ENCODE measurements around the gene MFRP.

DNA sequence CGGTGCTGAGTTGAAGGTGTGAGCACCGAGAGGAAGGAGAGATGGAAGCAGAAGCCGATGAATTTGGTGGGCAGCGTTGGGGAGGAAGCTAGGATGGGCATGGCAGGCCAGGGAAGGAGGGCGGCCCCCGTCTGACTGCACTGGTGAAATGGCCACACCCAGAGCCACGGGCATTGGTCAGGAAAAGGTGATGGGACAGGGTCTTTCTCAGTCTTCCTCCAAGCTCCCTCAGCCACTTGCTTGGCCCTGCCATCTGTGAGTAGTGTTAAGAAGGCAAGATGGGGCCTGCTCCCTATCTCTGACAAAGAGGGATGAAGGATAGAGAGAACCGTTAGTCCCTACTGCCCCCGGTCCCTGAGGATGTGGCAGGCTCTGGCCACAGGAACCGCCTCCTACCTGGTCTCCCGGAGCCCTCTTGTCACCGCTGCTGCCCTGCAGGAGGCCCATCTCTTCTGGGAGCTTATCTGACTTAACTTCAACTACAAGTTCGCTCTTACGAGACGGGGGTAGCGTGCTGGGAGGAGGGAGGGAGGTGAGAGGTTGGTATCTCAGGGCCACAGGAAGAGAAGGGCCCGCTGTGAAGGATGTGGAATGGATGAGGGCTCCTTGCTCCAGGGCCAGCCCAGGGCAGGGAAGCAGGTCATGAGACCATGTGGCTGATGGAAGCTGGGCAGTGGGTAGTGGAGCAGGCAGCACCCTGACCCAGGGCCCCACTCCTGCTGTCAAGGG lies 36.4 kb downstream of the MFRP start:
- TF ChIP-seq, protein P1, sequence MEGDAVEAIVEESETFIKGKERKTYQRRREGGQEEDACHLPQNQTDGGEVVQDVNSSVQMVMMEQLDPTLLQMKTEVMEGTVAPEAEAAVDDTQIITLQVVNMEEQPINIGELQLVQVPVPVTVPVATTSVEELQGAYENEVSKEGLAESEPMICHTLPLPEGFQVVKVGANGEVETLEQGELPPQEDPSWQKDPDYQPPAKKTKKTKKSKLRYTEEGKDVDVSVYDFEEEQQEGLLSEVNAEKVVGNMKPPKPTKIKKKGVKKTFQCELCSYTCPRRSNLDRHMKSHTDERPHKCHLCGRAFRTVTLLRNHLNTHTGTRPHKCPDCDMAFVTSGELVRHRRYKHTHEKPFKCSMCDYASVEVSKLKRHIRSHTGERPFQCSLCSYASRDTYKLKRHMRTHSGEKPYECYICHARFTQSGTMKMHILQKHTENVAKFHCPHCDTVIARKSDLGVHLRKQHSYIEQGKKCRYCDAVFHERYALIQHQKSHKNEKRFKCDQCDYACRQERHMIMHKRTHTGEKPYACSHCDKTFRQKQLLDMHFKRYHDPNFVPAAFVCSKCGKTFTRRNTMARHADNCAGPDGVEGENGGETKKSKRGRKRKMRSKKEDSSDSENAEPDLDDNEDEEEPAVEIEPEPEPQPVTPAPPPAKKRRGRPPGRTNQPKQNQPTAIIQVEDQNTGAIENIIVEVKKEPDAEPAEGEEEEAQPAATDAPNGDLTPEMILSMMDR (IDR thresholded peaks at IDR 0.05), result no peak
- TF ChIP-seq POLR2A (IDR thresholded peaks at IDR 0.05), result no peak
